Epithelial cell of esophagus (primary cell): ENCODE results near the gene COL28A1.

Experiments used
- DNase-seq: peaks from one replicate; pipeline ENCODE4 v3.0.0; 2010; ENCODE audit warnings: low read depth
- H3K4me3 ChIP-seq: 2 replicates; pipeline ENCODE4 v1.5.1; 2011; ENCODE audit warnings: mild to moderate bottlenecking, low read length, control low read depth
- TF ChIP-seq, protein P1 (sequence below): IDR thresholded peaks from 2 replicates; pipeline ENCODE4 v1.5.1; 2011; ENCODE audit warnings: low read depth, mild to moderate bottlenecking, low read length, control low read depth, inconsistent platforms; ENCODE audit not compliant: insufficient read depth; ENCODE audit errors: missing control alignments

COL28A1 gene

DNA sequence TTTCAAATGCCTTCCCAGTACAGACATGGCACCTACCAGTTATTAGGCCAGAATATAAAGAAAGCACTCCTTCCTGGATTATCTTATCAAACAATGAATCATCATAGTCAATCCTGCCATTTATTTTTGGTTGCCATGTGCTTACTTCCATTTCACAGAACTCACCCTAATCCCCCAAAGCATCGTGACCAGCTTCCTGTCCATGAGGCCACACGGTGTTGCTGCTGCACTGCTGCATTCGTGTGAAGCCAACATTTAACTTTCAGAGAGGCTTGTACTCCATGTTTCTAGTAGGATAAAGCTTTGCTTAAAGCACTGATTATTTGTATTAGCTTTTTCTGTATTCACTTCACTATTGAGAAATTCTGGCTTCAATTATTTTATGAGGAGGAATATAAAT lies 14.4 kb downstream of the COL28A1 start:
- H3K4me3 ChIP-seq: no peak overlapping the region
- no peak for DNase-seq
- TF ChIP-seq, protein P1, sequence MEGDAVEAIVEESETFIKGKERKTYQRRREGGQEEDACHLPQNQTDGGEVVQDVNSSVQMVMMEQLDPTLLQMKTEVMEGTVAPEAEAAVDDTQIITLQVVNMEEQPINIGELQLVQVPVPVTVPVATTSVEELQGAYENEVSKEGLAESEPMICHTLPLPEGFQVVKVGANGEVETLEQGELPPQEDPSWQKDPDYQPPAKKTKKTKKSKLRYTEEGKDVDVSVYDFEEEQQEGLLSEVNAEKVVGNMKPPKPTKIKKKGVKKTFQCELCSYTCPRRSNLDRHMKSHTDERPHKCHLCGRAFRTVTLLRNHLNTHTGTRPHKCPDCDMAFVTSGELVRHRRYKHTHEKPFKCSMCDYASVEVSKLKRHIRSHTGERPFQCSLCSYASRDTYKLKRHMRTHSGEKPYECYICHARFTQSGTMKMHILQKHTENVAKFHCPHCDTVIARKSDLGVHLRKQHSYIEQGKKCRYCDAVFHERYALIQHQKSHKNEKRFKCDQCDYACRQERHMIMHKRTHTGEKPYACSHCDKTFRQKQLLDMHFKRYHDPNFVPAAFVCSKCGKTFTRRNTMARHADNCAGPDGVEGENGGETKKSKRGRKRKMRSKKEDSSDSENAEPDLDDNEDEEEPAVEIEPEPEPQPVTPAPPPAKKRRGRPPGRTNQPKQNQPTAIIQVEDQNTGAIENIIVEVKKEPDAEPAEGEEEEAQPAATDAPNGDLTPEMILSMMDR: no peak

DNA sequence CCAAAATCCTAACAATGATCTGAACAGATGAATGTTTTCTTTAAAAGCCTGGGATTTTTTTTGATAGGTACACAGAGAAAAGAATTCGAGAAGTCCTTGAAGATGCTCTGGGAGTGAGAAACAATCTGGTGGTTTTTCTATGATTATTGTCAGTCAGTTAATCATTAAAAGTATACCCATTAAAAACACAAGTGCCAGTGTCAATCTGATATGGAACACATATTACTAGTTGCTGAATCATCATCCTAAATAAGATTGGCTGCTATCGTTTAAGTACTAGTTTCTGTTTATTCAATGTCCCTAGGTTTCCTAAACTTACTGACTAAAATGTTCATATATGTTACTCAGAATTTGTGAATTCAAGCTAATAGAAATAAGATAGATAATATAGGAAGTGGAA lies 16.1 kb downstream of the COL28A1 start:
- no peak overlapping the region for H3K4me3 ChIP-seq
- DNase-seq: no peak
- TF ChIP-seq, protein P1: no peak

- H3K4me3 ChIP-seq: no peak overlapping the region
- no peak for DNase-seq
- TF ChIP-seq, protein P1: no peak
Measured at GRCh38 chr7:7519056-7519455, 16.6 kb downstream of the COL28A1 start.

DNA sequence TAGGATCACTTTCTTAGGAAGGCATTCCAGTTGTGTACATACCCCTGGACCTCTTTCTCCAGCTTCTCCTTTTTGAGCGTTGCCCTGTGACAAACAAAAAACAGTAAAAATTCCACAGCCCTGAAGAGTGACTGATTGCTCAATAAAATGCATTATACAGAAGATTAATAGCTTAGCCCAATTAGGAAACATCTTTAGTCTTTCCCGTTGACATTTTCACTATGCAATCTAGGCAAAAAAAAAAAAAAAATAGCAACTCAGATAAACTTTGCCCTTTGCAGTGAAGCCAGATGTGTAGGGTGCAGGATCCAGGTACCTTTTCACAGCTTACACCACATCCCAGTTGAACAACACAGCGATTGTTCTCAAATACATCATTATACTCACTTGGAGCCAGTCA lies 17.9 kb downstream of the COL28A1 start:
- no peak overlapping the region for H3K4me3 ChIP-seq
- TF ChIP-seq, protein P1: no peak
- no peak for DNase-seq

DNA sequence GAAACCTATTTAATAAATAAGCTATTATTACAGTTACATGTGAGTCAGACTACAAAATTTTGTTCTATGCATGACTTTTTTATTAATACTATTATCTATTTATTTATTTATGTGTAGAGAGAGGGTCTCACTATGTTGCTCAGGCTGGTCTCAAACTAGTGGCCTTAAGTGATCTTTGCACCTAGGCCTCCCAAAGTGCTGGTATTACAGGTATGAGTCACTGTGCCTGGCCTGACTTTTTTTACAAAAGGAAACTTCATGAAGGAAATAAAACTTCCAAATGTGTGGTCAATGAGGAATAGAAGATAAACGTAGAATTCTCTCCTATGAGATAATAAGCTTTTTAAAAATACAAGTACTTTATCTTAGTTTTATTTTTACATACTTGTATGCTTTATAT lies 19.0 kb downstream of the COL28A1 start:
- no peak overlapping the region for H3K4me3 ChIP-seq
- DNase-seq: peak; percentile 4
- TF ChIP-seq, protein P1: no peak

GRCh38 chr7:7516156-7516555 lies 19.5 kb downstream of the COL28A1 start:
- DNase-seq: no peak
- TF ChIP-seq, protein P1: no peak
- no peak overlapping the region for H3K4me3 ChIP-seq

DNA sequence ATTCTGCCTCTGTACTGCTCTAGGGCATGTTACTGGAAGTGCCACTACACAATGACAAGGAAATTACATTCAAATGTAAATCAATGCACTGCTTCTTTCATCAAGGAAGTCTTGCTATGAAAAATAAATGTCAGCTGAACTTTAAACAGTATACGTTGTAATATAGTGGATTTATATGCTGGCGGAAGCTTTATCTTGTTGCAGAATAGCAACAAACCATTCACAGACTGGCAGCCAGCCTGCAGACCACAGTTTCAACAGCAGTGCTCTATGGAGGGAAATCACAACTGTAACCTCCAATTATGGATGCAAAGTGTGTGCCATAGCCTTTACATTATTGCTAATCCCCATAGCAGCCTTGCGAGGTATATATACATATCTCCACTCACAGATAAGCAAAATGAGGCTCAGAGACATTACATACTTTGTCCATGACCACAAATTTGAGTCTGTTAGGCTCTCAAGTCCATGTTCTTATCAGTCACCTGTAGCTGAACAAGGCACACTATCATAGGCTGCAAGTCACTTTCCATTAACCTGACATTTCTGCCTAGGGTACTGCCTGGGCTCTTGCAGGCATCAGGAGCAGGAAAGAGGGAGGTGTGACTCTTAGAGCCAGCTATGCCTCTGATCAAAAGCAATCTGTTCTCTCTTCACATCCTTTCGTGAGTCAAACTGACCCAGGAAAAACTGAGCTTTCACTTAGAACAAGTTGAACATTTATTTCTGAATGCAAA lies 22.6 kb downstream of the COL28A1 start:
- DNase-seq: no peak
- H3K4me3 ChIP-seq: no peak overlapping the region
- TF ChIP-seq, protein P1: no peak
